ENCODE results near the gene RASGRP3.

RASGRP3 gene

DNA sequence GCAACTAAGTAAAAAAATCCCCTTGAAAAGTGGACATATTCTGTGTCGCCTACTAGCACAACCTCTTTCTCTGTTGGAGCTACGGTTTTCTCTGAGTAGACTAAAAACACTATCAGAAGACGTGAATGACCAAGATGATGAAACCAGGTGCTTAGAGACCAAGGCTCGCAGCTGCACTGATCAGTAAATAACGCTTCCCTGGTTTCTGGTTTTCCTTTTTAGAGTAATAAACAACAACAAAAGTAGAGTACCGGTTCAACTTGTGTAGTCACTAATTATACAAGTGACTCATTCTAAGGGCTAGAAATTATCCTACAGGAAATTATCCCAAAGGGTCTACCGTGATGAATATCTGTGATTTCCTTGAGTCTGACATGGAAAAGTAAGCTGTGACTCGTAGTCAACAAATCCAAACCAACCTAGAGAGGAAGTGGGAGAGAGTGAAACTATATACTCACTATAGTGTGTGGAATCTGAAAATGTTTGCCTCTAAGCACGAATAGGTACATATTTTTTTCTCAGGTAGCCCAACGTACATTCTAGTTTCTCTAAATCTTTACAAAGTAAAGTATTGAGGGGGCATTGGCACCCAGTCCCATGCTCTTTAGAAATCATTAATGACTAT is 17.8 kb downstream of the RASGRP3 start:
- Histone ChIP-seq H3K9ac (ENCODE audit: low read depth, low read length) (no peak overlapping the region), H3K4me1 (ENCODE audit: insufficient read depth, low read length) (no peaks in the 10 kb centered on the region), H3K9me3 (ENCODE audit: control insufficient read depth, insufficient read depth, low read length) (no peaks in the 10 kb centered on the region)

DNA sequence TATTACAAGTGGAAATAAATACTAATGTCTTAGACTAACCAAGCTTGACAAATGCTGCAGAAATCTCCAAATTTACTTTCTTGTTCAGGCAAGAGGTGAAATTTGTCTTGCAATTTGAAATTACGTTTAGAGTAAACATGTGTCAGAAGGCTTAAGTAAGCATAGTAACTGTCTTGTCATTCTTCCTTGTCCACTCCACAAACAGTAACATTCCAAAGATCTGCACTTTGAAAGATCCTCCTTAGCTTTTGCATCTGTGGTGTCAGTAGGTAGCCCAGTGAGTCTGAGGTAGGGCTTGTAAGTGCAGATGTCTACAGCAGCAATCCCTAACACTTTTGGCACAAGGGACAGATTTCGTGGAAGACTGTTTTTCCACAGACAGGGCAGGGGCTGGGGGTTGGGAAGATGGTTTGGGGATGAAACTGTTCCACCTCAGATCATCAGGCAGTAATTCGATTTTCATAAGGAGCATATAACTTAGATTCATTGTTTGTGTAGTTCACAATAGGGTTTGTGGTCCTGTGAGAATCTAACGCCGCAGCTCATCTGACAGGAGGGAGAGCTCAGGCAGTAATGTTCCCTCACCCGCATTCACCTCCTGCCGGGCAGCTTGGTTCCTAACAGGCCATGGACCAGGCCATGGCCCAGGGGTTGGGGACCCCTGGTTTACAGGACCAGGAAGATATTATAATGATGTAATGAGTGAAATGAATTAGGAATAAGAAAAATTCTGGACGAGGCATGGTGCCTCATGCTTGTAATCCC is 18.6 kb downstream of the RASGRP3 start:
- no peaks in the 10 kb centered on the region for H3K4me1 ChIP-seq (ENCODE audit: insufficient read depth, low read length)
- H3K9ac ChIP-seq (ENCODE audit: low read depth, low read length): no peak overlapping the region
- no peaks in the 10 kb centered on the region for H3K36me3 ChIP-seq (ENCODE audit: insufficient read depth, low read length)
- H3K9me3 ChIP-seq (ENCODE audit: control insufficient read depth, insufficient read depth, low read length): no peaks in the 10 kb centered on the region

More for the DNA sequence above, 17.8 kb downstream of the RASGRP3 start:
- no peaks in the 10 kb centered on the region for H3K36me3 ChIP-seq (ENCODE audit: insufficient read depth, low read length)

- H3K9me3 ChIP-seq (ENCODE audit: control insufficient read depth, insufficient read depth, low read length): no peaks in the 10 kb centered on the region
- no peaks in the 10 kb centered on the region for H3K4me1 ChIP-seq (ENCODE audit: insufficient read depth, low read length)
- no peak overlapping the region for H3K9ac ChIP-seq (ENCODE audit: low read depth, low read length)
- H3K36me3 ChIP-seq (ENCODE audit: insufficient read depth, low read length): no peaks in the 10 kb centered on the region
Observed at GRCh38 chr2:33495683-33496082, 19.2 kb downstream of the RASGRP3 start.

GRCh38 chr2:33496150-33496549 is 19.7 kb downstream of the RASGRP3 start:
- Histone ChIP-seq H3K9ac (ENCODE audit: low read depth, low read length) (no peak overlapping the region), H3K9me3 (ENCODE audit: control insufficient read depth, insufficient read depth, low read length) (no peaks in the 10 kb centered on the region), H3K4me1 (ENCODE audit: insufficient read depth, low read length) (no peaks in the 10 kb centered on the region), H3K36me3 (ENCODE audit: insufficient read depth, low read length) (no peaks in the 10 kb centered on the region)

DNA sequence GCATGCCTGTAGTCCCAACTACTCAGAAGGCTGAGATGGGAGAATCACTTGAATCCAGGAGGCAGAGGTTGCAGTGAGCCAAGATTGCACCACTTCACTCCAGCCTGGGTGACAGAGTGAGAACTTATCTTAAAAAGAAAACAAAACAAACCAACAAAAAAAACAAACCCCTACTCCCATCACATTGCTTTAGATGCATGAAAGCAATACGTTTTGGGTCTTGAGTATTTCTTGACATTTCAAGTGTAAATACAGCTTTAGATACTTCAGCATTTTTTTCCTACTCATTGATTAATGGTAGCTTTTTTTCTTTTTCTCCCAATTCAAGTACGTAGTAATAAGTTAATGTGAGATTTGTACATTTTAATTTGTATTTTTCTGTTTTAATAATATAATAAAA is 20.3 kb downstream of the RASGRP3 start:
- no peaks in the 10 kb centered on the region for H3K36me3 ChIP-seq (ENCODE audit: insufficient read depth, low read length)
- H3K9ac ChIP-seq (ENCODE audit: low read depth, low read length): no peak overlapping the region
- H3K4me1 ChIP-seq (ENCODE audit: insufficient read depth, low read length): no peaks in the 10 kb centered on the region
- H3K9me3 ChIP-seq (ENCODE audit: control insufficient read depth, insufficient read depth, low read length): no peaks in the 10 kb centered on the region

DNA sequence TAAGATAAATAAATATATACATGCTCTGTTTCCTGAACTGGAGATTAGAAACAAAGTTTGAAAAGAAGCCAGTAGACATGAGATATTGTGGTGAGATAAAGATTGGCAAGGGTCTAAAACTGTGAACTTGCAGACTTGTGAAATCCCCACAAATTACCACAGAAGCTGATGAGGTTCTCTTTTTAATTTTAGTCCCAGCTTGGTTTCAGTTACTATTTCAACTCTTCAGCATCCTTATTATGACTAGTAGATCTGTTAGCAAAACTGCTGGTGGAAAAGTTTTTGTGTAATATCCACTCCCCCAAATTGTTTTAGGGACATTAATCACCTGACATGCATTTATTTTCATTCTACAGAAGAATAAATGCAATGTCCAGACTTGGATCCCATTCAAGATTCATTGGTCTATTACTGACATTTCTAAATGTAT is 20.8 kb downstream of the RASGRP3 start:
- no peaks in the 10 kb centered on the region for H3K4me1 ChIP-seq (ENCODE audit: insufficient read depth, low read length)

GRCh38 chr2:33498291-33498956 is 22.0 kb downstream of the RASGRP3 start:
- H3K9ac ChIP-seq (ENCODE audit: low read depth, low read length): no peak overlapping the region
- H3K9me3 ChIP-seq (ENCODE audit: control insufficient read depth, insufficient read depth, low read length): no peaks in the 10 kb centered on the region
- no peaks in the 10 kb centered on the region for H3K36me3 ChIP-seq (ENCODE audit: insufficient read depth, low read length)
- no peaks in the 10 kb centered on the region for H3K4me1 ChIP-seq (ENCODE audit: insufficient read depth, low read length)

More for the DNA sequence above, 20.8 kb downstream of the RASGRP3 start:
- H3K36me3 ChIP-seq (ENCODE audit: insufficient read depth, low read length): no peaks in the 10 kb centered on the region
- no peak overlapping the region for H3K9ac ChIP-seq (ENCODE audit: low read depth, low read length)
- no peaks in the 10 kb centered on the region for H3K9me3 ChIP-seq (ENCODE audit: control insufficient read depth, insufficient read depth, low read length)

DNA sequence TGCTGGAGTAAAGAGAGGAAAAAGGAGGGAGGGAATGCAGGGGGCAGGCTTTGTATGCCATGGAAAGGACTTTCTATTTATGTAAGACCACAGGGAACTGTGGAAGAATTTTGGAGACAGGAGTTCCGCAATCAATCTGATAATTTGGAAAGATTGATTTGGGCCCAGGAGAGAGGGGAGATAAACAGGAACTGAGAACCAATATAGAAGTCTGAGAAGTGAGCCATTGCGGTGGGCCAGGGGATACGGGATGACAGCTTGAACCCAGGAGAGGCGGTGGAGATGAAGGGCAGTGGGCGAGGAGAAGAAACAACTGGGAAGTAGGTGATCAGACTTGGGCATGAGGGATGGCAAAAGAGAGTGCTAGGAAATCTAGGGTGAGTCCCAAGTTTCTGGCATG is 23.7 kb downstream of the RASGRP3 start:
- Histone ChIP-seq H3K9me3 (ENCODE audit: control insufficient read depth, insufficient read depth, low read length) (no peaks in the 10 kb centered on the region), H3K36me3 (ENCODE audit: insufficient read depth, low read length) (no peaks in the 10 kb centered on the region), H3K9ac (ENCODE audit: low read depth, low read length) (no peak overlapping the region), H3K4me1 (ENCODE audit: insufficient read depth, low read length) (no peaks in the 10 kb centered on the region)

- H3K9ac ChIP-seq (ENCODE audit: low read depth, low read length): no peak overlapping the region
- no peaks in the 10 kb centered on the region for H3K9me3 ChIP-seq (ENCODE audit: control insufficient read depth, insufficient read depth, low read length)
- H3K36me3 ChIP-seq (ENCODE audit: insufficient read depth, low read length): no peaks in the 10 kb centered on the region
Observed at GRCh38 chr2:33502025-33502424, 25.6 kb downstream of the RASGRP3 start.

DNA sequence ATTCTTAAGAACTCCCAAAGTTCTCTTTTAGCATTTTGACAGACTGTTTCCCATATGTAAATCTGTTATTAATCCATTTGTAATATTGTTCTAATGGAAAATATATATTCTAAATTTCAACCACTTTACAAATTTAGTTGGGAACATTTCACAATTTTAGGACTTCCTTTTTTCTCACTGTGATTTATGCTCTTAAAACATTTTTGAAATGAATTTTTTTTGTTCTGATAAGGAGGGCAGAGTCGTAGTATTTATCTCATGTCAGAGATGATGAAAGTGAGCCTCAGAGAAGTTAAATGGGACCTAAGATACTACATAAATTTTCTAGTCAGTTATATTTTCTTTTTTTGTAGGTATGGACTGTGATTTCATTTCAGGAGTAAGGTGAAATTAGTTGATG is 26.6 kb downstream of the RASGRP3 start:
- H3K36me3 ChIP-seq (ENCODE audit: insufficient read depth, low read length): no peaks in the 10 kb centered on the region
- no peaks in the 10 kb centered on the region for H3K4me1 ChIP-seq (ENCODE audit: insufficient read depth, low read length)

More at GRCh38 chr2:33502025-33502424, 25.6 kb downstream of the RASGRP3 start:
- no peaks in the 10 kb centered on the region for H3K4me1 ChIP-seq (ENCODE audit: insufficient read depth, low read length)

DNA sequence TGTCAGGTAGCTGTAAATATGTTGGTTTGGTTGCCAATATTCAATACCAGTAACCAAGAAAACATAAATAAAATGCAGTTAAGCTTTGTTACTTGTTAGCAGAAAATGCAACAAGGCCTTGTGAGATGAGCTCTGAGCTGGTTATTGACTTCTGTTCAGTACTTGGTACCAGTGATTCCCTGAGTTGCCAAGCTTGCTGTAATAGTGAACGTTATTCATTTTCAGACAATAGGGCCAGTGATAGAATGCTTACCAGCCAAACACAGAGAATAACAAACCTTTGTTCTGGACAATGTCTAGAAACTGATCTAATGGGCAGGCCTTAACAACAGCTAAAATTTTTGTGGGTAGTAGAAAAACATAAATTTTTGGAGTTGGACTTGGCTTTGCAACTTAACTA is 29.5 kb downstream of the RASGRP3 start:
- H3K36me3 ChIP-seq (ENCODE audit: insufficient read depth, low read length): no peaks in the 10 kb centered on the region
- no peaks in the 10 kb centered on the region for H3K4me1 ChIP-seq (ENCODE audit: insufficient read depth, low read length)
- H3K9ac ChIP-seq (ENCODE audit: low read depth, low read length): no peak overlapping the region
- H3K9me3 ChIP-seq (ENCODE audit: control insufficient read depth, insufficient read depth, low read length): no peaks in the 10 kb centered on the region

More for the DNA sequence above, 26.6 kb downstream of the RASGRP3 start:
- no peaks in the 10 kb centered on the region for H3K9me3 ChIP-seq (ENCODE audit: control insufficient read depth, insufficient read depth, low read length)
- no peak overlapping the region for H3K9ac ChIP-seq (ENCODE audit: low read depth, low read length)

- Histone ChIP-seq H3K9me3 (ENCODE audit: control insufficient read depth, insufficient read depth, low read length) (no peaks in the 10 kb centered on the region), H3K4me1 (ENCODE audit: insufficient read depth, low read length) (no peaks in the 10 kb centered on the region), H3K9ac (ENCODE audit: low read depth, low read length) (no peak overlapping the region), H3K36me3 (ENCODE audit: insufficient read depth, low read length) (no peaks in the 10 kb centered on the region)
Observed at GRCh38 chr2:33509908-33510585, 33.6 kb downstream of the RASGRP3 start.

GRCh38 chr2:33510586-33510968 is 34.1 kb downstream of the RASGRP3 start:
- Histone ChIP-seq H3K4me1 (ENCODE audit: insufficient read depth, low read length) (no peaks in the 10 kb centered on the region), H3K9me3 (ENCODE audit: control insufficient read depth, insufficient read depth, low read length) (no peaks in the 10 kb centered on the region), H3K36me3 (ENCODE audit: insufficient read depth, low read length) (no peaks in the 10 kb centered on the region), H3K9ac (ENCODE audit: low read depth, low read length) (no peak overlapping the region)

DNA sequence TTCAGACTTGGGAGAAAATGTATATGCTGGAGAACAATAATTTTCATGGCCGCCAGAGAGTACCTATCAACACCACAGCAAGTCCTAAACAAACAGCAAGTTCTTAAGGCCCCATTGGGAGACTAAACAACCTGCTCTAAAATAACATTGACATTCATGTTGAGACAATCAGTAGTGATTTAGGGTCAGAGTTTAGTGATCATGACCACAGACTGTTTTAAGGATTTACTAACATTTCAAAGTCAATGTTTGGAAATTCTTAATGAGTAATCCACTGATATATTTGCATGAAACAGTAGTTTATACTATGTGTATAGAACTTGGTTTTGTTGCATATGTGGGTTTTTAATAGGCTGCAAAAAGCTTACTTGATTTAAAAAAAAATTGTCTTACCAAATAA is 34.7 kb downstream of the RASGRP3 start:
- Histone ChIP-seq H3K4me1 (ENCODE audit: insufficient read depth, low read length) (no peaks in the 10 kb centered on the region), H3K9ac (ENCODE audit: low read depth, low read length) (no peak overlapping the region), H3K36me3 (ENCODE audit: insufficient read depth, low read length) (no peaks in the 10 kb centered on the region), H3K9me3 (ENCODE audit: control insufficient read depth, insufficient read depth, low read length) (no peaks in the 10 kb centered on the region)
